Measurements from ENCODE around the gene CGB2. TPM values are rescaled to one million over a fixed set of nuclear protein-coding genes. Genes with fewer than 3 reads are reported as not detected.

The CGB2 gene
- polyA plus RNA-seq, 1 donor from 2014 or later, result not detected

DNA sequence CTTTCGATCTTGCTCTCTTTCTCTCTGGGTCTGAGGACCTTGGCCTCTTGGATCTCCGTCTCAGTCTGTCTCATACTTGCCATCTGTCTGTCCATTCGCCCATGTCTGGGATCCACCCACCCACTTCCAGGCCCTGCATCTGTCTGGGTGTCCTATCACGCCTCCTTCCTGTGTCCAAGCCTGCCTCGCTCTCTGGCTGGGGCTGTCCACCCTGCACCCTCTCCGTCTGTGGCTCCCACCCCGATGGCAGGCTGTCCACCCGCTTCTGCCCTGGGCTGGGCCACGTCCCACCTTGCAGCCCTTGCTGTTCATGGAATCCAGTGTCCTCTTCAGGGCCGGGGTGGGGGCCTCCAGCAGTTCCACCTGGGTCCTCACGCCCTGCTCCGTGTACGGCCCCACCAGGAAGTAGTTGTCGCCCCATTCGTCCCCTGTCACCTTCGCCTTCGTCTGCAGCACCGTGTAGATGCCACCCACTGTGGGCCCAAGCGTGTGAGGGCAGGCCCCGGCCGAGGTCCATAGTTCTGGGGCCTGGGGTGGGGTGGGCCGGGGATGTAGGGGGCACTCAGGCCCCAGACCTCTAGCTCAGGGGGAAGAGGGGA is 40.6 kb upstream of the CGB2 start:
- no peak overlapping the region for H2AFZ ChIP-seq (ENCODE audit: low read depth, low read length)
- no peak for TF ChIP-seq RAD21 (conservative IDR thresholded peaks at IDR 0.05)
- TF ChIP-seq POLR2AphosphoS5 (IDR thresholded peaks at IDR 0.05), result no peak
- TF ChIP-seq, protein P1, sequence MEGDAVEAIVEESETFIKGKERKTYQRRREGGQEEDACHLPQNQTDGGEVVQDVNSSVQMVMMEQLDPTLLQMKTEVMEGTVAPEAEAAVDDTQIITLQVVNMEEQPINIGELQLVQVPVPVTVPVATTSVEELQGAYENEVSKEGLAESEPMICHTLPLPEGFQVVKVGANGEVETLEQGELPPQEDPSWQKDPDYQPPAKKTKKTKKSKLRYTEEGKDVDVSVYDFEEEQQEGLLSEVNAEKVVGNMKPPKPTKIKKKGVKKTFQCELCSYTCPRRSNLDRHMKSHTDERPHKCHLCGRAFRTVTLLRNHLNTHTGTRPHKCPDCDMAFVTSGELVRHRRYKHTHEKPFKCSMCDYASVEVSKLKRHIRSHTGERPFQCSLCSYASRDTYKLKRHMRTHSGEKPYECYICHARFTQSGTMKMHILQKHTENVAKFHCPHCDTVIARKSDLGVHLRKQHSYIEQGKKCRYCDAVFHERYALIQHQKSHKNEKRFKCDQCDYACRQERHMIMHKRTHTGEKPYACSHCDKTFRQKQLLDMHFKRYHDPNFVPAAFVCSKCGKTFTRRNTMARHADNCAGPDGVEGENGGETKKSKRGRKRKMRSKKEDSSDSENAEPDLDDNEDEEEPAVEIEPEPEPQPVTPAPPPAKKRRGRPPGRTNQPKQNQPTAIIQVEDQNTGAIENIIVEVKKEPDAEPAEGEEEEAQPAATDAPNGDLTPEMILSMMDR (IDR thresholded peaks at IDR 0.05; ENCODE audit: poor library complexity, severe bottlenecking), result no peak
- no peak for TF ChIP-seq TAF1 (IDR thresholded peaks at IDR 0.05; ENCODE audit: low read depth)
- no peak for TF ChIP-seq EZH2 (IDR thresholded peaks at IDR 0.05; ENCODE audit: borderline replicate concordance, insufficient read depth, low read length, poor library complexity, severe bottlenecking)
- no peak overlapping the region for H3K27ac ChIP-seq (ENCODE audit: low read length)
- H3F3A ChIP-seq (ENCODE audit: insufficient read depth, low read length, poor library complexity, severe bottlenecking), result peaks cover 4% of the 10 kb centered on the region
- peaks cover 20% of the 10 kb centered on the region for H3K79me2 ChIP-seq (replicated peaks; ENCODE audit: insufficient read depth, low read length)
- no peaks in the 10 kb centered on the region for H3K9me3 ChIP-seq (ENCODE audit: low read length)
- no peak overlapping the region for H3K9ac ChIP-seq (ENCODE audit: low read length)
- H4K20me1 ChIP-seq (ENCODE audit: insufficient read depth), result no peaks in the 10 kb centered on the region
- peak overlapping the region; percentile 78 for H3K4me3 ChIP-seq (ENCODE audit: low read length)
- H3K36me3 ChIP-seq (ENCODE audit: insufficient read depth, low read length), result no peaks in the 10 kb centered on the region
- H3K27me3 ChIP-seq (ENCODE audit: insufficient read depth, low read depth, low read length), result no peaks in the 10 kb centered on the region
- no peak overlapping the region for H3K4me2 ChIP-seq (ENCODE audit: low read length)
- no peaks in the 10 kb centered on the region for H3K9me2 ChIP-seq (ENCODE audit: insufficient read depth, low read length)

DNA sequence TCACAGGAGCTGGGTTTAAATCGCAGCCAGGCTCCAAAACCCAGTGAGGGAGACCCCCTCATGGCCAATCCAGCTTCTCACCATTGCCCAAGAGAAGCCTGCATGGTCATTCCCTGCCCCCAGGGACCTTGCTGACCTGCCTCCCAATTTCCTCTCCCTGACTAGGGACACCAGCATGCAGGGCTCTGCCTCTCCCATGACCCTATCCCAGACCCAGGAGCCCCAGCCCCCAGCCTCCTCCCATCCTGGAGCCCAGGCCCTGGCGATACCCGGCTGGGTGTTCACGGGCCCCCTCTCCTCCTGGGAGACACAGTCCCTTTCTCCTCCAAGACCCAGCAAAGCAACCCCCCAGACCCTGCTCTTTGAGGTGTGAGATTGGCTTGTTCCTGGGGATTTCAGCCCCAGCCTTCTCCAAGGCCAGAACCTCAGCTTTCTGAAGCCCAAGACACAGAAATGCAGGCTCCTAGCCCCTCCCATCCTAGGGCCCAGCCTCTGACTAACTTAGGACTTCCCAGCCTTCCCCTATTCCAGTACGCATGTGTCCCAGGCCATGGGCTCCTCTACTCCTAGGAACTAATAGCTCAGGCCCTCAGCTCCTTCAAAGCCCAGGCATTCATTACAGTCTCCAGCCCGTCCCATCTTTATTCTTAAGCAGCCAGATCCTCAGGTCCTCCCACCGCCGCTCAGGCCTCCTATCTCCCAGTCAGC is 39.7 kb upstream of the CGB2 start:
- Histone ChIP-seq H3F3A (ENCODE audit: insufficient read depth, low read length, poor library complexity, severe bottlenecking) (peaks cover 4% of the 10 kb centered on the region), H3K9me2 (ENCODE audit: insufficient read depth, low read length) (no peaks in the 10 kb centered on the region), H3K36me3 (ENCODE audit: insufficient read depth, low read length) (no peaks in the 10 kb centered on the region), H3K9ac (ENCODE audit: low read length) (peak overlapping the region; percentile 87), H3K27me3 (ENCODE audit: insufficient read depth, low read depth, low read length) (no peaks in the 10 kb centered on the region), H3K9me3 (ENCODE audit: low read length) (no peaks in the 10 kb centered on the region), H2AFZ (ENCODE audit: low read depth, low read length) (peak overlapping the region; percentile 46), H3K79me2 (replicated peaks; ENCODE audit: insufficient read depth, low read length) (peaks cover 21% of the 10 kb centered on the region), H4K20me1 (ENCODE audit: insufficient read depth) (no peaks in the 10 kb centered on the region), H3K4me3 (ENCODE audit: low read length) (peak overlapping the region; percentile 78), H3K27ac (ENCODE audit: low read length) (peak overlapping the region; percentile 79), H3K4me2 (ENCODE audit: low read length) (peak overlapping the region; percentile 59)
- TF ChIP-seq SMC3 (conservative IDR thresholded peaks at IDR 0.05; ENCODE audit: poor library complexity) (no peak), RAD21 (conservative IDR thresholded peaks at IDR 0.05) (no peak), EP300 (conservative IDR thresholded peaks at IDR 0.05; ENCODE audit: poor library complexity, severe bottlenecking) (no peak), MXI1 (conservative IDR thresholded peaks at IDR 0.05; ENCODE audit: poor library complexity, severe bottlenecking) (no peak), POLR2AphosphoS5 (IDR thresholded peaks at IDR 0.05) (no peak), TAF1 (IDR thresholded peaks at IDR 0.05; ENCODE audit: low read depth) (no peak), EZH2 (IDR thresholded peaks at IDR 0.05; ENCODE audit: borderline replicate concordance, insufficient read depth, low read length, poor library complexity, severe bottlenecking) (no peak)
- TF ChIP-seq, protein P2, sequence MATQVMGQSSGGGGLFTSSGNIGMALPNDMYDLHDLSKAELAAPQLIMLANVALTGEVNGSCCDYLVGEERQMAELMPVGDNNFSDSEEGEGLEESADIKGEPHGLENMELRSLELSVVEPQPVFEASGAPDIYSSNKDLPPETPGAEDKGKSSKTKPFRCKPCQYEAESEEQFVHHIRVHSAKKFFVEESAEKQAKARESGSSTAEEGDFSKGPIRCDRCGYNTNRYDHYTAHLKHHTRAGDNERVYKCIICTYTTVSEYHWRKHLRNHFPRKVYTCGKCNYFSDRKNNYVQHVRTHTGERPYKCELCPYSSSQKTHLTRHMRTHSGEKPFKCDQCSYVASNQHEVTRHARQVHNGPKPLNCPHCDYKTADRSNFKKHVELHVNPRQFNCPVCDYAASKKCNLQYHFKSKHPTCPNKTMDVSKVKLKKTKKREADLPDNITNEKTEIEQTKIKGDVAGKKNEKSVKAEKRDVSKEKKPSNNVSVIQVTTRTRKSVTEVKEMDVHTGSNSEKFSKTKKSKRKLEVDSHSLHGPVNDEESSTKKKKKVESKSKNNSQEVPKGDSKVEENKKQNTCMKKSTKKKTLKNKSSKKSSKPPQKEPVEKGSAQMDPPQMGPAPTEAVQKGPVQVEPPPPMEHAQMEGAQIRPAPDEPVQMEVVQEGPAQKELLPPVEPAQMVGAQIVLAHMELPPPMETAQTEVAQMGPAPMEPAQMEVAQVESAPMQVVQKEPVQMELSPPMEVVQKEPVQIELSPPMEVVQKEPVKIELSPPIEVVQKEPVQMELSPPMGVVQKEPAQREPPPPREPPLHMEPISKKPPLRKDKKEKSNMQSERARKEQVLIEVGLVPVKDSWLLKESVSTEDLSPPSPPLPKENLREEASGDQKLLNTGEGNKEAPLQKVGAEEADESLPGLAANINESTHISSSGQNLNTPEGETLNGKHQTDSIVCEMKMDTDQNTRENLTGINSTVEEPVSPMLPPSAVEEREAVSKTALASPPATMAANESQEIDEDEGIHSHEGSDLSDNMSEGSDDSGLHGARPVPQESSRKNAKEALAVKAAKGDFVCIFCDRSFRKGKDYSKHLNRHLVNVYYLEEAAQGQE (IDR thresholded peaks at IDR 0.05; ENCODE audit: borderline replicate concordance), result no peak
- TF ChIP-seq, protein P1 (IDR thresholded peaks at IDR 0.05; ENCODE audit: poor library complexity, severe bottlenecking), result no peak
